WI38 (cell line): ENCODE data around the gene WIPI1.

Experiments used
- H3K4me3 ChIP-seq: 2 replicates; pipeline ENCODE4 v1.5.1; 2011; ENCODE audit warnings: low read depth, mild to moderate bottlenecking, control low read depth, low read length
- CTCF ChIP-seq: IDR thresholded peaks from 2 replicates; pipeline ENCODE4 v1.5.1; 2012; ENCODE audit warnings: low read depth, mild to moderate bottlenecking, control low read depth, low read length

Gene WIPI1

GRCh38 chr17:68394608-68395331, 62.5 kb downstream of the WIPI1 start:
- H3K4me3 ChIP-seq = no peak overlapping the region
- TF ChIP-seq CTCF = no peak

GRCh38 chr17:68391561-68392268, 65.6 kb downstream of the WIPI1 start:
- H3K4me3 ChIP-seq = no peak overlapping the region
- TF ChIP-seq CTCF = no peak

GRCh38 chr17:68390888-68391545, 66.3 kb downstream of the WIPI1 start:
- H3K4me3 ChIP-seq = no peak overlapping the region

GRCh38 chr17:68389041-68389440, 68.3 kb downstream of the WIPI1 start:
- no peak overlapping the region for H3K4me3 ChIP-seq
- no peak for TF ChIP-seq CTCF

More at GRCh38 chr17:68390888-68391545, 66.3 kb downstream of the WIPI1 start:
- TF ChIP-seq CTCF = no peak

- no peak overlapping the region for H3K4me3 ChIP-seq
- TF ChIP-seq CTCF = no peak
Measured at GRCh38 chr17:68387435-68388218, 69.7 kb downstream of the WIPI1 start.

GRCh38 chr17:68385490-68386215, 71.6 kb downstream of the WIPI1 start:
- no peak overlapping the region for H3K4me3 ChIP-seq
- TF ChIP-seq CTCF = no peak
